HepG2 (cell line): Measurements from ENCODE around the gene FBXL7. TPM values are rescaled to one million over a fixed set of nuclear protein-coding genes. Genes with fewer than 3 reads are reported as not detected.

ENCODE experiments used
- ATAC-seq: fragments of 200-7000 bp; cut with Tn5 transposase; 3 replicates; pipeline ENCODE4 v1.9.1; 2020; ENCODE audit warnings: mild to moderate bottlenecking, moderate library complexity
- BruUV-seq: library from RNA; stranded (reverse); fragments of 400-500 nt; replicated peaks from 2 replicates; lab custom pipeline; 2021; lab: Mats Ljungman, UMichigan
- CTCF ChIA-PET: fragments of 300-600 bp; formaldehyde crosslinking; extraction: SDS; loops from one replicate; lab custom pipeline; 2021; ENCODE audit warnings: low total read pairs, inconsistent platforms, low intra/inter-chr PET ratio; lab: Yijun Ruan, JAX
- POLR2A ChIA-PET: fragments of 350-600 bp; sonication (Branson Sonifier 250); formaldehyde crosslinking; loops from one replicate; lab custom pipeline; 2020; ENCODE audit warnings: antibody characterized with exemption, inconsistent platforms; lab: Yijun Ruan, JAX
- DNase-seq: peaks from one replicate; pipeline ENCODE4 v3.0.0-alpha.2; 2015; ENCODE audit warnings: low spot score
- FAIRE-seq: peaks from 3 replicates; lab custom pipeline; 2011; peaks lifted over from hg19 to GRCh38; lab: Jason Lieb, UNC
- H2AFZ ChIP-seq: one replicate; pipeline ENCODE4 v1.6.1; 2011; ENCODE audit warnings: low read length, inconsistent platforms
- H3K27ac ChIP-seq: fragments of 300-600 bp; 3 replicates; pipeline ENCODE4 v1.8.0; 2011; ENCODE audit warnings: mixed run types, mild to moderate bottlenecking, mixed read lengths, low read length, inconsistent platforms; ENCODE audit not compliant: insufficient read depth; ENCODE audit errors: extremely low read length
- H3K27me3 ChIP-seq, 2 experiments: fragments of 200-600 bp in 1 of 2; 2 replicates in 1 of 2; 3 replicates in 1 of 2; pipeline versions ENCODE4 v1.6.0 to v1.8.0; 2011; ENCODE audit warnings: low read length in 2 of 2, mild to moderate bottlenecking in 2 of 2, moderate library complexity in 2 of 2, inconsistent platforms in 1 of 2; ENCODE audit not compliant: insufficient read depth in 2 of 2, control insufficient read depth in 1 of 2
- H3K36me3 ChIP-seq, 2 experiments: fragments of 200-600 bp in 1 of 2; replicated peaks in 1 of 2; 2 replicates in 1 of 2; 3 replicates in 1 of 2; pipeline versions ENCODE4 v1.5.1 to v1.8.0; 2011; ENCODE audit warnings: low read length in 2 of 2, inconsistent platforms in 1 of 2; ENCODE audit not compliant: insufficient read depth in 2 of 2, control insufficient read depth in 1 of 2
- H3K4me1 ChIP-seq: 2 replicates; pipeline ENCODE4 v1.5.1; 2012; ENCODE audit warnings: low read length, inconsistent platforms; ENCODE audit not compliant: insufficient read depth
- H3K4me2 ChIP-seq: 2 replicates; pipeline ENCODE4 v1.6.0; 2011; ENCODE audit warnings: low read depth, low read length, inconsistent platforms
- H3K4me3 ChIP-seq, 3 experiments: fragments of 200-600 bp in 1 of 3; sonication (generic), shearing (Covaris generic) in 1 of 3; replicated peaks in 1 of 3; 2 replicates each; pipeline ENCODE4 v1.5.1; 2011 to 2016; ENCODE audit warnings: low read length in 3 of 3, inconsistent platforms in 2 of 3, low read depth in 2 of 3, mild to moderate bottlenecking in 2 of 3, control low read depth in 1 of 3, mixed read lengths in 1 of 3; ENCODE audit not compliant: insufficient read depth in 1 of 3
- H3K79me2 ChIP-seq: one replicate; pipeline ENCODE4 v1.6.1; 2011; ENCODE audit warnings: low read length, inconsistent platforms; ENCODE audit not compliant: insufficient read depth
- H3K9ac ChIP-seq: 2 replicates; pipeline ENCODE4 v1.6.0; 2011; ENCODE audit warnings: mild to moderate bottlenecking, low read depth, low read length, inconsistent platforms; ENCODE audit not compliant: insufficient read depth
- H3K9me3 ChIP-seq: 2 replicates; pipeline ENCODE4 v1.5.1; 2012; ENCODE audit warnings: mild to moderate bottlenecking, low read length
- H4K20me1 ChIP-seq: 2 replicates; pipeline ENCODE4 v1.6.0; 2011; ENCODE audit warnings: inconsistent platforms, mild to moderate bottlenecking, low read length, moderate library complexity; ENCODE audit not compliant: insufficient read depth
- ASH2L ChIP-seq: fragments of 300-600, 200-600 bp; sonication (generic); IDR thresholded peaks from 2 replicates; pipeline ENCODE4 v1.7.0; 2017; ENCODE audit warnings: low read depth, mild to moderate bottlenecking, moderate library complexity, mixed read lengths, low read length; ENCODE audit not compliant: insufficient read length
- HHEX ChIP-seq: IDR thresholded peaks from 2 replicates; pipeline ENCODE4 v1.6.1; 2016; ENCODE audit warnings: control low read depth
- IKZF1 ChIP-seq: fragments of 450-650 bp; IDR thresholded peaks from 2 replicates; pipeline ENCODE4 v1.7.1; 2016
- NFIB ChIP-seq: sonication (generic); formaldehyde crosslinking; IDR thresholded peaks from 2 replicates; pipeline ENCODE4 v1.9.0; 2021; ENCODE audit warnings: missing genetic modification reagents, mild to moderate bottlenecking, borderline replicate concordance
- RNF219 ChIP-seq: sonication (generic); formaldehyde crosslinking; IDR thresholded peaks from 2 replicates; pipeline ENCODE4 v1.5.0; 2020; ENCODE audit warnings: mild to moderate bottlenecking, missing genetic modification reagents
- ZFP90 ChIP-seq: sonication (generic); formaldehyde crosslinking; IDR thresholded peaks from 2 replicates; pipeline ENCODE4 v1.8.0; 2022; ENCODE audit warnings: missing genetic modification reagents, mild to moderate bottlenecking, inconsistent platforms, borderline replicate concordance
- ZFYVE20 ChIP-seq: sonication (generic); formaldehyde crosslinking; IDR thresholded peaks from 2 replicates; pipeline ENCODE4 v1.8.0; 2023; ENCODE audit warnings: low read depth, mild to moderate bottlenecking, moderate library complexity, missing genetic modification reagents, borderline replicate concordance
- ZNF160 ChIP-seq: sonication (generic); formaldehyde crosslinking; IDR thresholded peaks from 2 replicates; pipeline ENCODE4 v1.8.0; 2022; ENCODE audit warnings: mild to moderate bottlenecking, inconsistent platforms, missing genetic modification reagents
- ZNF367 ChIP-seq: sonication (generic); formaldehyde crosslinking; IDR thresholded peaks from 2 replicates; pipeline ENCODE4 v1.4.0; 2020; ENCODE audit warnings: missing genetic modification reagents, borderline replicate concordance
- ZNF749 ChIP-seq: sonication (generic); formaldehyde crosslinking; IDR thresholded peaks from 2 replicates; pipeline ENCODE4 v1.8.0; 2022; ENCODE audit warnings: mild to moderate bottlenecking, missing genetic modification reagents, moderate library complexity, borderline replicate concordance
- WGBS: methylation state at CpG from one replicate; pipeline ENCODE4 v1.1.6; 2017; ENCODE audit warnings: low lambda C conversion rate; 5-methylcytosine and 5-hydroxymethylcytosine counted together
- in situ Hi-C: cut with HindIII; loops from 2 replicates; pipeline ENCODE4 v1.10.0; 2017; ENCODE audit warnings: low pct_unique_long_range_greater_than_20kb; ENCODE audit not compliant: extremely low pct_ligation_motif_present
- intact Hi-C: fragments of 100-400 bp; cut with micrococcal nuclease; formaldehyde crosslinking; loops from one replicate; pipeline ENCODE4 v1.10.0; 2022; ENCODE audit not compliant: unreplicated experiment
- polyA plus RNA-seq, 8 experiments: library from polyadenylated mRNA; depleted of rRNA in 3 of 8; stranded (reverse) in 7 of 8; unstranded in 1 of 8; fragments of >200 nt; fragmentation: Illumina TruSeq in 4 of 8; extraction: Trizol in 4 of 8; gene quantifications; 2 replicates each; pipeline versions ENCODE4 v1.2.1 to v1.2.3, GENCODE V29; 2011 to 2016; ENCODE audit warnings: low read depth in 4 of 8, missing spikeins in 1 of 8, mixed read lengths in 1 of 8; ENCODE audit not compliant: insufficient read depth in 1 of 8
- total RNA-seq, 5 experiments: library from RNA; depleted of rRNA; stranded (reverse); fragments of >200 nt; fragmentation: Illumina TruSeq; extraction: Trizol; gene quantifications; 2 replicates each; pipeline ENCODE4 v1.2.3, GENCODE V29; 2016; ENCODE audit warnings: low read depth in 1 of 5

The FBXL7 gene
- total and polyA plus RNA-seq, 2 of the 13 experiments (the other 11 are each of a cell fraction or from before 2014, with no cell fraction given), result 0.07 TPM; not detected in 1

DNA sequence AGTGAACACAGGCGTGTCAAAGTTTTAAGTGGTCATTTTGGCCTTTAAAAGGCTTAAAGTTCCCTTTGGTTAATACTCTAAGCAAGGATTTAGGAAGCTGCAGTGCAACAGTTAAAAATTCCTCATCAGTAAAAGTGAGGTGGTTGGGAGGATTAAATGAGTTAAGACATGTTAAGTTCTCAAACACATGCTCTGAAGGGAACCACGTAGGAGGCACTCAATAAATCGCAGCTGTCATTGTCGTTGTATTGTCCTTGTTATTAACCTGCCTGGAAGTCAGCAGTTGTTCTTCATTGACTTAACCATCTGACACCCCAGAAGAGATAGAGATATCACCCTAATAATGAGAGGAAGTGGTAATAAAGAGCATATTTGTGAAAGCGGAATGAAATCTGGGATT, 432.1 kb downstream of the FBXL7 start:
- H3K9ac ChIP-seq, result no peak overlapping the region
- no peaks in the 10 kb centered on the region for H3K9me3 ChIP-seq
- H3K4me3 ChIP-seq, result no peak overlapping the region
- H3K4me2 ChIP-seq, result no peak overlapping the region
- intact Hi-C loops (no loop called here), in situ Hi-C loops (no loop called here)
- TF ChIP-seq ZFYVE20 (CRISPR knock-in tag) (no peak), ZNF749 (CRISPR knock-in tag) (no peak), ZNF367 (no peak), RNF219 (CRISPR knock-in tag) (no peak), ZNF160 (no peak), HHEX (CRISPR knock-in tag) (no peak), IKZF1 (no peak), NFIB (CRISPR knock-in tag) (no peak), ZFP90 (no peak), ASH2L (no peak)
- H3K36me3 ChIP-seq, result no peaks in the 10 kb centered on the region
- H3K27me3 ChIP-seq, result no peaks in the 10 kb centered on the region
- BruUV-seq, result no TSS peak
- H3K4me1 ChIP-seq, result no peaks in the 10 kb centered on the region
- CTCF ChIA-PET, result no interaction called here
- WGBS, result 13% methylated on average over 5 of the region's 5 CpGs
- no peaks in the 10 kb centered on the region for H3K79me2 ChIP-seq
- no peak for FAIRE-seq
- H3K27ac ChIP-seq, result no peak overlapping the region
- POLR2A ChIA-PET, result no interaction called here
- no peak for ATAC-seq
- no peak for DNase-seq
- no peak overlapping the region for H2AFZ ChIP-seq
- H4K20me1 ChIP-seq, result no peaks in the 10 kb centered on the region
